DMS 273 (cell line): Measurements from ENCODE around the gene GON7.
"Not testable (repeated sequence)": the region's sequence is repeated elsewhere in the genome, so short reads cannot be mapped to it uniquely, and the experiment has no call there.

Source experiments
- DNase-seq: peaks from one replicate; lab custom pipeline; 2025; ENCODE audit not compliant: unreplicated experiment; lab: John Stamatoyannopoulos, UW

The GON7 gene, protein sequence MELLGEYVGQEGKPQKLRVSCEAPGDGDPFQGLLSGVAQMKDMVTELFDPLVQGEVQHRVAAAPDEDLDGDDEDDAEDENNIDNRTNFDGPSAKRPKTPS

DNA sequence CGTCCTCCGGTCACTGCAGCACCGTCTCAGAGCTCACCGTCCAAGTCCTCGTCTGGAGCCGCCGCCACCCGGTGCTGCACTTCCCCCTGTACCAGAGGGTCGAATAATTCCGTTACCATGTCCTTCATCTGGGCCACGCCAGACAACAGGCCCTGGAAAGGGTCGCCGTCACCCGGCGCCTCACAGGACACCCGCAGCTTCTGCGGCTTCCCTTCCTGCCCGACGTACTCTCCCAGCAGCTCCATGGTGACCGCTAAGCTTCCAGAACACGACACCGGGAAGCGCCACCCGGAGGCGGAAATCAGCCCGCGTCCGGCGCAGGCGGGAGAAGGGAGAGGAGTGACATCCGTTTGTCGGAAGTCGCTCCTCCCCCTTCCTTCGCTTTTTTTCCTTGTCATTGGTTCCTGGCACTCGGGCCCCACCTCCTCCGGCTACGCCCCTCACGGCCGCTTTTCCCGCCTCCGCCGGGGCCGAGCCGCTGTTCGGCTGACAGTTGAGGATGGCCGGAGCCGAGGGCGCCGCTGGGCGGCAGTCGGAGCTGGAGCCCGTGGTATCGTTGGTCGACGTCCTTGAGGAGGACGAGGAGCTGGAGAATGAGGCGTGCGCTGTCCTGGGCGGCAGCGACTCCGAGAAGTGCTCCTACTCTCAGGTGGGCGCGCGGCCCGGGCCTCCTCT is at the start of gene GON7, which contains the start of gene UBR7:
TSS of gene GON7 (minus strand) at position 273 of the 675 bp plus-strand sequence. CDS start at position 245, 28 bp downstream.
TSS of gene UBR7 (plus strand) at position 464 of the 675 bp plus-strand sequence. CDS start at position 500, 36 bp downstream.
- peak; percentile 99 for DNase-seq

DNA sequence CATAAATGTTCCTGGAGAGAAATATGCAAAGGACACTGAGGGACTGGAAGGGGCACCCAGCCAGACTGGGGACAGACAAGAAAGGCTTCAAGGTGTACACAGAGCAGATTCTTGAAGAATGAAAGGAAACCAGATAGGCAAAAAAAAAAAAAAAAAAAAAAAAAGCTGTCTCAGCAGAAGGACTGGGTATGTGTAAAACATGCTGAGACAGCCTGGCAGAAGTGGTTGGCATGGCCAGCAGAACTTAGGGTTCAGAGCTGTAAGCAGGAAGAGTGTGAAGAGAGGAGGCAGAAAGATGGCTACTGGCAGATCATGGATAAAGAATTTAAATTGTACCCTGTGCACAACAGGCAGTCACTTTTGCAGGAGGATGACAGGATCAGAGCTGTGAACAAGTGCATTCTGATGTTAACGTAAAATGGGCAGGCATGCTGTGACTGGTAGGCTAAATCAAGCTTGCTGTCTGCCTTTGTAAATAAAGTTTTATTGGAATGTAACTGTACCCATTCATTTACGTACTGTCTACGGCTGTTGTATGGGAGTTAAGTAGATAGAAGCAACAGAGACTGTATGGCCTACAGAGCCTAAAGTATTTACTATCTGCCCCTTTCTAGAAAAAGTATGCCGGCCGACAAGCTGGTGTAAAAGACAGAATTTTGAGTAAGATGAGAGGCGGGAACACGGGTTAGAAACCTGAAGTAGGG is 42.4 kb upstream of the GON7 start:
- no peak for DNase-seq

DNA sequence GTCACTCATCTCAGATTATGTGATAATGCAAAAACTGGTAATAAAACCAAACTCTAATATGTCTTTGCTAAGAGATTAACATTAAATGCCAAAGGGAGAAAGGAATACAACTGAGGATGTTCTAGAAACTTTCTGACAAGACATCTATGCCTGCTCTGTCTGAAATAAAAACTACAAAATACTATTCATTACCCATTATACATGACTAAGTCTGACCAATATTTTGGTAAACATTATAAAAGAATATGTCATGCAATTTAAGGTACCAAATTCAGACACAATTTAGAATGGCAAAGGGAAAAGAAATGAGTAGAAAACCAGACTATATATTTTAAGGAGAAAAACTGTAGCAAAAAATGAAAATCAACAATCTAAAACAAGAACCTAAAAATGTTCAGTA is 39.7 kb upstream of the GON7 start:
- DNase-seq, result no peak

DNA sequence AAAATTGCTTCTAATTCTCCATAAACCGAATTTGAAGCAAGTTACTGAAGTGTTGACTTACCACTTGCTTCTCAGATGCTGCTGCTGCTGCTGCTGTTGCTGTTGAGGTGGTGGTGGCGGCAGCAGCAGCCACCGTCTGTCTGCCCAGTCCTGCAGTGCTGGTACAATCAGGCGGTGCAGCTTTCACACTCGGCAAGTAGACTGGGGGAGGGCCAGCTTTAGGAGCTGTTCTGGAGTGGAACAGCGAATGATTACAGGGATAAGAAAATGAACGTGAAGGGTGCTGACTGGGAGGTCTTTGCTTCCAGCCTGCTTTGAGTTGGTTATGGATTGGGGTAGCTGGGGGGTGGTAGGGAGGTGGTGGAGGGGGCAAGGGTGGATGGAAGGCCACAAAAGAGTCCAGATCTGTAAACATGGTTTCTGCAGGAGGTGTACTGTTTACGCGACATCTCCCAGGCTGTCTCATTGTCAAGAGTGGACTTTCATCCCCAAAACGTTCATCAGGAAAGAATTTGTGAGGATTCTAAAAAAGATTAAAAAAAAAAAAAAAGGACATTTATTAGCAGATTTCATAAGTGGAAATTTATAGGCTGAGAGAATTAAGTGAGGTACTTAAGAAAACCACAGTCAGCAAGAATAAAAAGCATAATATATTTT is 39.0 kb upstream of the GON7 start:
- no peak for DNase-seq

DNA sequence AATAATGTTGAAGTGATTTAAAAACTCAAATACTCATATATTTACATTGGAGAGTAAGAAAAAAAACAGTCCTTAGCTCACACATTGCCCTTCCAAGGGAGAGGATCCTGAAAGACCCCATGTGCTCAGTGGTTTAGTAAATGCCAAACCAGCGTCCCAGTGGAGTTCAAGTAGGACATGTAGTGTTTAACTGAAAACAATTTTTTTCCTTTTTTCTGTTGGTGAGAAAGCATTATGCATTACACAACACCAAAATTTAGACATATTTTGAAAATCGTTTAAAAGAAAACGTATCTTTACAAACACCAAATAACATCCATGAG is 33.8 kb upstream of the GON7 start:
- no peak for DNase-seq

GRCh38 chr14:93239869-93240677 is 33.2 kb upstream of the GON7 start:
- no peak for DNase-seq

GRCh38 chr14:93234798-93235197 is 27.9 kb upstream of the GON7 start:
- DNase-seq, result peak; percentile 26

- not testable (repeated sequence) for DNase-seq
These were observed 26.2 kb upstream of the GON7 start for GRCh38 chr14:93233078-93233477.

DNA sequence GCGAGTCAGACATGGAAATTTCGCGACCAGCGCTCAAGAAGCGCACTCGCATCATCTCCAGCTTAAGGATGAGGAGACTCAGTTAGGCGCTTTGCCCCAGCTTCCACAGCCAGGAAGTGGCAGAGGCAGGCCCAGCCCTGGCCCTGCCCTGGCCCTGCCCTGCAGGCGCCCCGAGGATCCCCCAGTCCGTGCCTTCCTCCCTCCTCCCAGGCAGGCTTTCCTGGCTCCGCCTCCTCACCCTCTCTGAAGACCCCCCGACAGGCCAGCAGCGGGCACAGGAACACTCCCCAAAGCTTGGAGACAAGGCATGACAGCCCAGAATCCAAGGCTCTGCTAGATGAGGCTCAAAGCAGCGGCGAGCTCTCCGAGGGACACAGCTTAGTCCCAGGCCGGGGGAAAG is 25.3 kb upstream of the GON7 start:
- no peak for DNase-seq

GRCh38 chr14:93231129-93231979 is 24.5 kb upstream of the GON7 start:
- no peak for DNase-seq

- DNase-seq, result no peak
These were observed 23.7 kb upstream of the GON7 start for GRCh38 chr14:93230539-93230938.

DNA sequence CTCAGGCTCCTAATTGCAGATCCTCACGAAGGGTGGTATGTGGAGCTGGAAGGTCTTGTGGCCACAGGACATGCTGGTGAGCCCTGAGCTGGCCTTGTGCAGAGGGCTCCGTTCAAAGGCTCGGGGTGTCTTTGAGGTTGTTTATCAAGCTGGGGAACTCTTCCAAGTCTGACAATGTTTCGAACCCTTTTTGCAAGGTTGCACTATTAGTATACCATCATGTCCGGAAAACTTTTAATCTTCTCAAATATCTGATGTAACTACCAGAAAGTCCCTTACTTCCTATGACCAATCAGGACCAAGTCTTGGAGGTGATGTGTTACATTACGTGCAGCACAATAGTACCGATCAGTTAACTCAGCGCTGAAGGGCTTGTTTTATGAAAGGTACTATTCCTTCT is 21.7 kb upstream of the GON7 start:
- no peak for DNase-seq

- no peak for DNase-seq
These were observed 16.7 kb upstream of the GON7 start for GRCh38 chr14:93223565-93223964.

DNA sequence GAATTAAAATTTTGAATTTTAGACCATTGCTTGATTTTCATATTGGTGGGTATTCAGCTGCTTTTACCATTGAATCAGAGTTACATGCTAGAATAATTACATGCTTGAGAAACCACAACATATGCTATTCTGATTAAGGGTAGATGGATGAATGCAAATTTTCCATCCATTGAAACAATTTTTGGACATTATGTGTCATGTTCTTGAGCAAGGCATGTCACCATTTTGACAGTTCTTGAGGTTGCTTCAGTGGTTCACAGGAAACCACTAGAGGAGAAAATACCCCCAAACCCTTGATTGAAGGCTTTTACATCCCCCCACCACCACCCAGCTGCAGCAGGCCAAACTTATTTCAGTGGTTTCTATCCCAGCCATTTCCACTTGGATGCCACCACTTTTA is 13.6 kb upstream of the GON7 start:
- DNase-seq, result no peak

DNA sequence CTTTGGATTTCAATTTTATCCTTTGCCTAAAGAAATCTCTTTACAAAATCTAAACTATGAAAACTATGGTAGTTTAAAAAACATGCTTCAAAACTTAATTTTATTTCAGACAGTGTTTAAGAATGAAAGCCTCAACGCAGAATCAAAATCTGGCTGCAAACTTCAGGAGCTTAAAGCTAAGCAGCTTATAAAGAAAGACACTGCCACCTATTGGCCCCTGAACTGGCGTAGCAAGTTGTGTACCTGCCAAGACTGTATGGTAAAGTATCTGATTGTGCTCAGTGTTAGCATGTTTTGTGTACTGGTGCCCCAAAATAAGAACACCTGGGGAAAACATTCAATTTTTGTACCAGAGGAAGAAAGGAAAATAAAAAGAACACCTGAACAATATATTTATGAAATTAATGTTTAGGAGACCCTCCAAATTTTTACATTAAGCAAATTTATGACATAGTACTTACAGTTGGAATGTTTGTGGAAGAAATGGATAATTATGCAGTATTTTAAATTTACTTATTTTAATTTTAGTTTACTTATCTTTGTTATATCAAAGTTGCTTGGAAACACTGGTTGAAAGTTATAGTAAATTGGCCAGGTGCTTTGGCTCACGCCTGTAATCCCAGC is 12.3 kb upstream of the GON7 start:
- DNase-seq, result peak; percentile 76

GRCh38 chr14:93214598-93214997 is 7.7 kb upstream of the GON7 start:
- DNase-seq, result no peak

DNA sequence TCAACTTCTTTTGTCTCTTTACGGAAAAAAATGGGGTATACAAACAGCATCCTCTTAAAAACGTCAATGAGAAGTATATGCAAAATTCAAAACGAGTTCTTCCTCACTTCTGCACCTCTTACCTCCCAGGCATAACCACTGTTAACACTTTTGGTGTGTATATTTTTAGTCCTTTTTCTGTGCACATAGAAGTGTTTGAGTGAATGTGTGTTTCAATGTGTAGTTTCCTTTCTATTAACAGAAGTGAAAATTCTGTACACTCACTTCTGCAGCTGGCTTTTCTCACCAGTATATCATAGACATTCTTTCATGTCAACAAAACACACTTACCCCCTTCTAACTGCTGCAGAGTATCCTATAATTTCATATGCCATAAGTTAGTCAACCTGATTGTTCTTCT is 5.6 kb upstream of the GON7 start:
- no peak for DNase-seq

DNA sequence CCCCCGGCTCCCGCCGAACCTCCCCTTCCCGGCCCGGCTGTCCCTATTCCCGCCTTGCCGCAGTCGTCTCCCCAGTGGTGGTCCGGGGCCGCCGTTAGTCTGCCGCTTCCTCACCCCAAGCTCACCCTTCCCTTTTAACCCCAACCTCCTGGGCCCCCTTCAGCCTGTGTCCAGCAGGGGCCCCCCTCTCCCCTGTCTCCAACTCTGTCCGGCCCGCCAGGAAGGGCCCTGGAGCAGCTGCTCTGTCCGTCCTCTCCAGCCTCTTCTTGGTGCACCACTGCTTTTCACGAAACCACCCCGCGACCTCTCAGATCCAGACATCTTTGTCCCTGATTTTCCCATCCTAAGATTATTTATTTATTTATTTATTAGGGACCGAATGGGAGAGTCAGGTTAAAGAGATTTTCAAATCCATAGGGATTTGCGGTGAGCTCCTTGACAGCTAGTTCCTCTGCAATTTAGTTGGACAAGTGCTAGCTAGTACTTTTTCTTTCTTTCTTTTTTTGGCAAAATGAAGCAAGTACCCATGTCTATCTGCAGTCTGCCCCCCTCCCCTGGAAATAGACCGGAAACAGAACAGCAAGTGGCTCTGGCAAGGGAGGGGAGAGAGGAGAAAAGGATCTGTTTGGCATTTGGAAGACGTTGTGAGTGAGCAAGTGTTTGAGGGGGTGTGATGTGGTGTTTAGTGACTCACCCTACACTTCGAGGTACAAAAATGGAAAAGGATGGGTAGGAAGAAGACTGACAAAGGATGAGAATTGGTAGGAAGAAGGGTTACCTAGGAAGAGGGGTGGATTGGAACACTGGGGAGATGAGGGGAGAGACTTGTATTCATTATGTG is 823 bp upstream of the GON7 start:
- DNase-seq, result peak; percentile 58

DNA sequence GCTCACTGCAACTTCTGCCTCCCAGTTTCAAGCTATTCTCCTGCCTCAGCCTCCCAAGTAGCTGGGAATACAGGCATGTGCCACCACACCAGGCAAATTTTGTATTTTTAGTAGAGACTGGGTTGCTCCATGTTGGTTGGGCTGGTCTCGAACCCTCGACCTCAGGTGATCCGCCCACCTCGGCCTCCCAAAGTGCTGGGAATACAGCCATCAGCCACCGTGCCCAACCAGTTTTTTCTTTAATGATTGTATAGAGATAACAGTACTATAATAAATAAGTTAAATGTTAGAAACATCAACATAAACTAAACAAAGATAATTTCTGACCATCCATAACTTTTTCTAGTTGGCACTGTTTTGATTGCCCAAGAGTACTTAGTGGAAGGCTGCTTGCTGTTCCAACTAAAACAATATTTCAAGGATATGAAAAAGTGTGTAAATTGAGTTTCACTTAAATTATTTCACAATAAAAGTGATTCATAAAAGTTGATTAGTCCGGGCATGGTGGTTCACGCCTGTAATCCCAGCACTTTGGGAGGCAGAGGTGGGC is 5.6 kb downstream of the GON7 start:
- no peak for DNase-seq
